Skin of body (tissue), 2 donors: ENCODE data around the gene CCDC92. TPM values are rescaled to one million over a fixed set of nuclear protein-coding genes. Genes with fewer than 3 reads are reported as not detected.

Source experiments
- DNase-seq: peaks from one replicate; lab custom pipeline; 2025; lab: John Stamatoyannopoulos, UW
- total RNA-seq: library from RNA; depleted of rRNA; stranded (reverse); fragments of >200 nt; gene quantifications from one replicate; pipeline ENCODE4 v1.2.3, GENCODE V29; 2014

CCDC92 gene
- 7.8 TPM for total RNA-seq

DNA sequence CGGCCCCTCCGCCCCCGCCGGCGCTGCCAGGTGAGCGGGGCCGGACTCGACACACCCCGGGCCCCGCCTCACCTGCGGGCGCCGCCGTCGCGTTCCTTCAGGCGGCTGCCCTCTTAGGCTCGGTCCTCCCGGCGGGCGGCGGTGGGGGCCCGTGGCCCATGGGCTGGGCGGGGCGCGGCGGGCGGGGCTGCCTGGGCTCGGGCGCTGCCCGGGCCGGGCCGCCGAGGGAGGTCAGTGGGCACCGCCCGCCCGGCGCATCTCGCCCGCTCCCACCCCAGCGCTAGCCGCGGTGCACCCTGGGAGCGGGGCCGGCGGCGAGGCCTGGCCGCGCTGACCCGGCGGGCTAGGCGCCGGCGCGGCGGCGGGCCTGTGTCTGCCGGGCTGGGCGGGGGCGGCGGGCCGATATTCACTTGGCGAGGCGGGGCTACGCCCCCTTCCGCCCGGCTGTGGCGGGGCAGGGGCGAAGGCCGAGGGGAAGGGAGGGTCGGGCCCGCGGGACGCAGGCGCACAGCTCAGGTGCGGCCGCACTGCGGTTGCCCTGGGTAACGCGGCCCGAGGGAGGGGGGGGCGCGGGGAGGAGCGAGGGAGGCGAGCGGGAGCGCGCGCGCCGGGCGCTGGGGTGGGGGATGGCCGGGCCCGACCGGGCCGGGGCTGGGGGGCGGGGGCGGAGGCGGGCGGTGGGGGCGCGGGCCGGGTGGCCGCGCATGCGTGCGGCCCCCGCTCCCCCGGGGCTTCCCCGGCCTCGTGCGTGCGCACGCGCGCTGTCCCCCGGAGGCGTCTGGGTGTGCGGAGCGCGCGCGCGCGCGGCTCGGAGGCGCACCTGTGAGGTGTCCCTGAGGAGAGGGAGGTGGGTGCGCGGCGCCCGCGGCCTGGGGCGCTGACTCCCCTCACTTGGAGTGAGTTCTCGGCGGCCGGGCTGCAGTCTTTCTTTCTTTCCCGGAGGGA lies at the start of gene CCDC92, which contains the start of gene ZNF664:
CCDC92 (minus strand) TSS at position 375 of the 945 bp plus-strand sequence. CDS start 28,526 bp downstream, outside the sequence.
ZNF664 (plus strand) TSS at position 759 of the 945 bp plus-strand sequence. CDS start 38,930 bp downstream, outside the sequence.
- DNase-seq = peak; percentile 92

DNA sequence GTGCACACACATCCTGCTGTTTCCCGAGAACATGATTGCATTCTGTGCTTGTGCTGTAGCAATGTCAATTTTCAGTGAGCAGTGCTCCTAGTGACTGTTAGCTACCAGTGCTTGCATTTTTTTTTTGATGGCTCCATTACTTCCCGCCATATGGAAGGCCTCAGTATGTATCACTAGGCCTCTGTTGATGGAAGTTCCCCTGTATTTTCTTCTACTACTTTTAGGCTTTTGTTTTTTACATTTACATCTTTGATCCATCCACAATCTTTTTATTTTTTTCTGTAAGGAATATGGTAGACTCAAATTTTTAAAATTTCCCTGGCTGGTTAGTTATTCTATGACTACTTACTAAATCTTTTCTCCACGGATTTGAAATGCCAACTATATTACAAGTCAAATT lies 49.5 kb upstream of the CCDC92 start:
- no peak for DNase-seq

GRCh38 chr12:124021007-124021406 lies 48.4 kb upstream of the CCDC92 start:
- no peak for DNase-seq

DNA sequence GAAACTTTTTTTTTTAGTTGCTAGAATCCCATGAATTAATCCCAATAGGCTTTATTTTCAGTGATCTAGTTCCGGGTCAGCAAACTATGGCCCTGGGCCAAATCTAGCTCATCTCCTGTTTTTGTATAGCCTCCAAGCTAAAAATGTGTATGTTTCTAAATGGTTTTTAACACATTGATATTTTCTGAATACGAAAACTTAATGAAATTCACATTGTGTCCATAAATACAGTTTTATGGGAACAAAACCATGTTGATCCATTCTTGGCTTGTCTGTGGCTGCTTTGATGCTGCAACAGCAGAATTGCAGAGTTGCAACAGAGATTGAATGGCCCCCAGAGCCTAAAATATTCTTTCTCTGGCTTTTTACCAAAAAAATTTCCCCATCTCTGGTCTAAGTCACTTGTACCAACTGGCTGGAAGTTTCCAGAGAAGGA lies 47.9 kb upstream of the CCDC92 start:
- DNase-seq = peak; percentile 92

DNA sequence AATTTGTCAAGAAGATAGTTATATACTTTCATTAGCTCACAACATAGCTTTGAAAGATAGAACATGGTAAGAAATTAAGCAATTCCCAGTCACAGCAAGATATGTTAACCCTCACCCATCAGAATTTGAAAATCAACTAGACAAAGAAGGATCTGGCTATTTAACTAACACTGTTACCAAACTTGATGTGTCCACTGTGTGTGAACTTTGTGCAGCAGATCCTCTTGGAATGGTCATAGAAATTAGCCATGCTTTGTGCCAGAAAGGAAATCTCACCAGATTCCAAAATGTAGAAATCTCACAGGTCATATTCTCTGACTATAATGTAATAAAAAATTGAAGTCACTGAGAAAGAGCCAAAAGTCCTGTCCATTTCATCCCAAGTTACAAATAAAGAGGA lies 46.5 kb upstream of the CCDC92 start:
- DNase-seq = no peak

DNA sequence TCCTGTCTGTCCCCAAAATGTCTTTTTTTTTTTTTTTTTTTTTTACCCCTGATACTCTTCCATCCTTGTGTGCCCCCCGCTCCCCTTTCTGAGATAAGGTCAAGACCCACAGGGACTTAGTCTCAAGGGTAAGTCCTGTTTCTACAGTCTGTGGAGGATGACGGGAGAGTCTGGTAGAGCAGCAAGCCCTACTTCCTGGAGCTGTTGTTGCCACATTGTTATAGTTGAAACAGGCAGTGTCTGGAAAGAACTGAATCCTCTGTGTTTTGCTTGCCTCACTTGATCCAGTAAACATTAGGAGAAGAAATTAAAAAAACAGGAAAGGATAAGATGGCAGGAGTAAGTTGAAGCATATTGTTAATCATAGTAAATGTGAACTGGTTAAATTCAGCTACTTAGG lies 45.9 kb upstream of the CCDC92 start:
- no peak for DNase-seq

DNA sequence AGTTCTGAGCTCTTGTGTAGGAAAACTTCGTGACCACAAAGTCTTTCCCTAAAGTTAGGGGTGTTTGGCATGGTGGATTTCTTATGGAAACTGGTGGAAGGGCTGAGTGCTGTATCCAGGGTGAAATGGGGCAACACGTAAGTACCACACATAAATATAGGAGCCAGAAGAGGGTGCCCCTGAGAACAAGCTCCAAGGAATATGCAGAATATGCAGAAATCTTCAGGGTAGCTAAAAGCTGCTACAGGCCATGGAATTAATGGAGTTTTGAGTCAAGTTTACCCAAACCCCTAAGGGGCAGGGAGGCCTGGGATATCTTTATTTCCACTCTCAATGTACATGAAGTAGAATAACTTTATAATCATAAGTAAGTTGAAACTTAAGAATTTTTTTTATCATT lies 44.4 kb upstream of the CCDC92 start:
- no peak for DNase-seq

- no peak for DNase-seq
Measured at GRCh38 chr12:124015494-124016461, 43.1 kb upstream of the CCDC92 start.

GRCh38 chr12:124013073-124013472 lies 40.4 kb upstream of the CCDC92 start:
- DNase-seq = no peak

DNA sequence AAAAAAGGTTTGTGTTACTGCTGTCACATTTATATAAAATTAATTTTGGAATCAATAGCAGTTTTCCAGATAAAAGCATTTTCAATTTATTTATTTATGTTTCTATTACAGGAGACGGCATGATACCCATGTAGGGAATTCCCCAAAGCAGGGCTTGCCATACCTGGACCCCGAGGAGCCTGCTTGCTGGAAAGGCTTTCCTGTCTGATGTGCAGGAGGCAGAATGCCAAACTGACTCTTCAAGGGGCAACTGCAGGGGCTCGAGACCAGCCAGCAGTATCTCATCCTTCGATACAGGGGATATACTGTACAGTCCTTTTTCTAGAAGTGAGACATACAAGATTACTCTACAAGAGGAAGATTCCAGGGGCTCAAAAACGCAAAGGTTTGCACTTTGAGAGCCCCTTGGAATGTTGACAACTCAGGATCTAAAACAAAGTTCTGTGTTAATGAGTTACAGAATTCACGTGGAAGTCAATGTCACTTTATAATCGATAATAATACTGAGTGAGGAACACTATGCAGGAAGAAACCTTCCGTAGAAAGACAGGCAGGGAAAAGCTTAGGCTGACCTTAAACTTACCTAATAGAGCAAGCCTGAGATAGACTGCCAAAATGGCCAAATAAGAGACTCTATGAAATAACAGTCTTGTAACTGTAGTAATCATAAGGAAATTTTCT lies 38.9 kb upstream of the CCDC92 start:
- no peak for DNase-seq

GRCh38 chr12:124010687-124011086 lies 38.1 kb upstream of the CCDC92 start:
- no peak for DNase-seq

GRCh38 chr12:124009781-124010180 lies 37.1 kb upstream of the CCDC92 start:
- no peak for DNase-seq

DNA sequence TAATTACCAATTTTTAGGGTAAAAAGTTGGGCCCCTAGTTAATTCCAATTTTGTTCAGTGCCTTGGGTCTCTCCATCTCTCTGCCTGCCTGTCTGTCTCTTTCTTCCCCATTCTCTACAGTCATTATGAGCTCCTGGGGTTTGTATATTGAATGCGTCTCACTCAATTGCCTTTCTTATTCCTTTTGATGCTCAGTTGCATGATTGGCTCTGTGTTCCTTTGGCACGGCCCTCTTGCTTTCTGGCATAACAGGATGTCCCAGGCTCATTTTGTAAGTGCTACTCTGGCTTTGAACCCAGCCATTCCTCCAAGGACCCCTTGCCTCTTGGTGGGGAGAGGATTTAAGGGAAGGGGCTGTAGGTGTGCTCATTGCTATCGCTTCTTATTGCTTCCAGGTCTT lies 36.0 kb upstream of the CCDC92 start:
- DNase-seq = no peak

DNA sequence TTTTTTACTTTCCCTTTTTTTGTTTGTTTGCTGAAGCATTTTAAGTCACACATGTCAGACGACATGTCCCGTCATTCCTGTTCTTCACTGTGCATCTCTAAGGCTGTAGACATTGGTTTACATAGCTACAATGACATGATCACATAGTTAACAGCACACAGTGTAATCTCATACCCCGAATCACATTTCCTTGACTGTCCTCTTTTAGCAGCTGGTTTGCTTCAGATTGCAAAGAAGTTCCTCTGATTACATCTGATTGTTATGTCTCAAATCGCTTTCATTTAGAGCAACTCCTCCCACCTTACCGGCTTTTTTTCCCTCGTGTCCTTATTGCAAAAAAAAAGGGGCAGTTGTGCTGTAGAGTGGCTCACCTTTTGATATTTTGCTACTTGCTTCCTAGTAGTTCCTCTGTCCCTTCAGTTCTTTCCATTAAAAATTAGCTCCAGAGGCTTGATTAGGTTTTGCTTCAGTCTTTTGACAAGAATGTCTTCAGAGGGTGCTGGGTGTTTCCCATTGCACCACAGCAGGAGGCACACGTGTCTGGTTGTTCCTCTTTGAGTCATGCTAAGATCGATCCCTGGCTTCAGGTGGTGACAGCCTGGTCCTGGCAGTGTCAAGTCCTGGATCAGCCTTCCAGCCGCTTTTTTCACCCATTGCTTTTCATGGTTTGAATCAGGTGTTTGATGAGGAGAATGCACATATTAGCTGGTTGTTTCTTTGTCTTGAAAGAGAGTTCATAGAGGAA lies 35.4 kb upstream of the CCDC92 start:
- DNase-seq = no peak

GRCh38 chr12:124006846-124007713 lies 34.4 kb upstream of the CCDC92 start:
- no peak for DNase-seq

GRCh38 chr12:124006085-124006845 lies 33.6 kb upstream of the CCDC92 start:
- DNase-seq = no peak

DNA sequence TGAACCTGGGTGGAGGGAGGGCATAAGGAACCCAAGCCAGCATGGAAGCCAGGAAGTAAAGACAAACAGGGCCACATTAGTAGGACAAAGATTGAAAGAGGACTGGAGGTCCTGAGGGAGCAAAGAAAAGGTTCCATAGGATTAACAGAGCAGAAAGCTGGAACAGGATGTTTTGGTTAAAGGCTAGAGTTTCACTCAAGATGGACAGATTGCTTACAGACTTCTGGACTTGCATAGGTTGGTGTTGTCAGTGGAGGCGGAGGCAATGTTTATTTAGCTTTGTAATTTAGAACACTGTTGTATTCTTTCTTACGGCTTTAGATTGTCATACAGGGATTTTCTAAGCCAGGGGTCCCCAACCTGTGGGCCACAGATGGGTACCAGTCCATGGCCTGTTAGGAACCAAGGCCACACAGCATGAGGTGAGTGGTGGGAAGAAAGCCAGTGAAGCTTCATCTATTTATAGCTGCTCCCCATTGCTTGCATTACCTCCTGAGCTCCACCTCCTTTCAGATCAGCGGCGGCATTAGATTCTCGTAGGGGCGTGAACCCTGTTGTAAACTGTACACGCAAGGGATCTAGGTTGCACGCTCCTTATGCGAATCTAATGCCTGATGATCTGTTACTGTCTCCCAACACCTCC lies 31.7 kb upstream of the CCDC92 start:
- DNase-seq = no peak

DNA sequence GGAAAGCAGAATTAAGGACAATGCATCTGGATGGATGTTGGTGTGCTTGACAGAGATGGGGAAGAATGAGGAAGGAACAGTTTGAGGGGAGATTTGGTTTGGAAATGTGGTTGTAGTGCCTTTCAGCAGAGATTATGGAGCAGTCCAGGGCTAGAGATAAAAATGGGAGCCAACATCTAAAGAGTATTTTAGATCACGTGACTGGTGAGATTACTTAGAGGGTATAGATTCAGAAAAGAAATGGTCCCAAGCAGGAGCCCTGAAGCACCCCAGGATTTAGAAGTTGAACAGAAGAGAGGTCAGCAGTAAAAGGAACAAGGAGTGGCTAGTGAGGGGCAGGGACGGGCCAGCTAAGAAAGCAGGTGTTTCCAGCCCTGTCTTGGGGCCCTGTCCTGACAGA lies 30.0 kb upstream of the CCDC92 start:
- DNase-seq = no peak
